A549 (cell line): ENCODE results near the gene MTG1.

Experiments used
- CTCF ChIP-seq: fragments of >200 bp; sonication (Bioruptor Twin); formaldehyde crosslinking; IDR thresholded peaks from 3 replicates; pipeline ENCODE4 v1.5.1; 2016
- EHMT2 ChIP-seq: fragments of 200-600 bp; sonication (generic); IDR thresholded peaks from 2 replicates; pipeline ENCODE4 v1.6.1; 2016; ENCODE audit warnings: antibody characterized with exemption, low read depth, mild to moderate bottlenecking, moderate library complexity
- ELK1 ChIP-seq: fragments of 150-350 bp; IDR thresholded peaks from 2 replicates; pipeline ENCODE4 v1.6.1; 2014; ENCODE audit warnings: low read depth, mild to moderate bottlenecking, low read length
- ESRRA ChIP-seq: fragments of 150-350 bp; IDR thresholded peaks from 2 replicates; pipeline ENCODE4 v1.6.1; 2014; ENCODE audit warnings: mild to moderate bottlenecking, low read length, borderline replicate concordance
- KDM1A ChIP-seq: fragments of 200-600 bp; sonication (generic); IDR thresholded peaks from 2 replicates; pipeline ENCODE4 v1.6.1; 2016; ENCODE audit warnings: low read depth, mild to moderate bottlenecking
- MAFK ChIP-seq: fragments of 450-650 bp; IDR thresholded peaks from 2 replicates; pipeline ENCODE4 v1.6.1; 2014; ENCODE audit not compliant: partially characterized antibody
- MAZ ChIP-seq: fragments of 150-350 bp; IDR thresholded peaks from 2 replicates; pipeline ENCODE4 v1.6.1; 2014; ENCODE audit warnings: antibody characterized with exemption, low read depth, low read length, borderline replicate concordance
- POLR2A ChIP-seq: IDR thresholded peaks from 2 replicates; pipeline ENCODE4 v1.6.1; 2012; ENCODE audit warnings: mild to moderate bottlenecking, low read length
- ZNF302 ChIP-seq: fragments of 250-450 bp; sonication (Bioruptor Pico); IDR thresholded peaks from 2 replicates; pipeline ENCODE4 v1.9.0; 2021; ENCODE audit warnings: inconsistent platforms, mild to moderate bottlenecking, moderate library complexity
- TF ChIP-seq, protein P1 (sequence below): IDR thresholded peaks from 2 replicates; pipeline ENCODE4 v1.6.1; 2012
- TF ChIP-seq, protein P2 (sequence below): fragments of 250-450 bp; sonication (Bioruptor Pico); IDR thresholded peaks from 2 replicates; pipeline ENCODE4 v1.5.0; 2021; ENCODE audit warnings: mild to moderate bottlenecking, moderate library complexity, borderline replicate concordance

DNA sequence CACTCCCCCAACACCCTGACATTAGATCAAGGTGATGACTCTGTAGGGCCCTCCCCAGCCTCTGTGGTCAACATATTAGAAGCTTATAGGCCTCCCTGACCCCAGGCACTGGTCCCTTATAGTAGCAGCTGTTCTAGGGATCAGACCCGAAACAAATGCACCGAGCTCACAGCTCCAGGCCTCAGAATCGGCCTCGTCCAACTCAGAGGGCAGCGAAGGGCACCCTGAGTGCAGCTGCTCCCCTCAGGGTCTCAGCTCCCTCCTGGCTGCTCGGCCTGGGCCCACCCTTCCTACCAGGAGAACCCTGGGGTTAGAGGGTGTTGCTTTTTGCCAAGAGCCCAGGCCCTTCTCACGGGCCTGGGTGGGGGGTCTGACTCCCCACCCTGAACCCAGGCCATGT, 25.8 kb upstream of the MTG1 start:
- no peak for TF ChIP-seq POLR2A
- TF ChIP-seq MAFK = no peak
- TF ChIP-seq CTCF = no peak
- no peak for TF ChIP-seq KDM1A
- TF ChIP-seq ESRRA = no peak
- TF ChIP-seq, protein P1, sequence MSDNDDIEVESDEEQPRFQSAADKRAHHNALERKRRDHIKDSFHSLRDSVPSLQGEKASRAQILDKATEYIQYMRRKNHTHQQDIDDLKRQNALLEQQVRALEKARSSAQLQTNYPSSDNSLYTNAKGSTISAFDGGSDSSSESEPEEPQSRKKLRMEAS = no peak
- TF ChIP-seq, protein P2, sequence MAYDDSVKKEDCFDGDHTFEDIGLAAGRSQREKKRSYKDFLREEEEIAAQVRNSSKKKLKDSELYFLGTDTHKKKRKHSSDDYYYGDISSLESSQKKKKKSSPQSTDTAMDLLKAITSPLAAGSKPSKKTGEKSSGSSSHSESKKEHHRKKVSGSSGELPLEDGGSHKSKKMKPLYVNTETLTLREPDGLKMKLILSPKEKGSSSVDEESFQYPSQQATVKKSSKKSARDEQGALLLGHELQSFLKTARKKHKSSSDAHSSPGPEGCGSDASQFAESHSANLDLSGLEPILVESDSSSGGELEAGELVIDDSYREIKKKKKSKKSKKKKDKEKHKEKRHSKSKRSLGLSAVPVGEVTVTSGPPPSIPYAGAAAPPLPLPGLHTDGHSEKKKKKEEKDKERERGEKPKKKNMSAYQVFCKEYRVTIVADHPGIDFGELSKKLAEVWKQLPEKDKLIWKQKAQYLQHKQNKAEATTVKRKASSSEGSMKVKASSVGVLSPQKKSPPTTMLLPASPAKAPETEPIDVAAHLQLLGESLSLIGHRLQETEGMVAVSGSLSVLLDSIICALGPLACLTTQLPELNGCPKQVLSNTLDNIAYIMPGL (CRISPR knock-in tag) = no peak
- TF ChIP-seq ZNF302 (CRISPR knock-in tag) = no peak
- no peak for TF ChIP-seq ELK1
- no peak for TF ChIP-seq MAZ
- no peak for TF ChIP-seq EHMT2
